ENCODE data around the gene DENND10.
"Not testable (repeated sequence)": the region's sequence is repeated elsewhere in the genome, so short reads cannot be mapped to it uniquely, and the experiment has no call there.

DNA sequence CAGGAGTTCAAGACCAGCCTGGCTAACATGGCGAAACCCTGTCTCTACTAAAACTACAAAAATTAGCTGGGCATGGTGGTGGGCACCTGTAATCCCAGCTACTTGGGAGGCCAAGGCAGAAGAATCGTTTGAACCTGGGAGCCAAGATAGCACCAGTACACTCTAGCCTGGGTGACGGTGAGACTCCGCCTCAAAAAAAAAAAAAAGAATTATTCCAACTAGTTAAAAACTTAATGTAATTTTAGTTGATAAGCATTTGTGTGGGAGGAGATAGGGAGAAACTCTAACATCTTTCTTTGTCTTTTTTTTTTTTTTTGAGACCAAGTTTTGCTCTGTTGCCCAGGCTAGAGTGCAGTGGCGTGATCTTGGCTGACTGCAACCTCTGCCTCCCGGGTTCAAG lies 3.2 kb downstream of the DENND10 start:
- TF ChIP-seq, protein P1, sequence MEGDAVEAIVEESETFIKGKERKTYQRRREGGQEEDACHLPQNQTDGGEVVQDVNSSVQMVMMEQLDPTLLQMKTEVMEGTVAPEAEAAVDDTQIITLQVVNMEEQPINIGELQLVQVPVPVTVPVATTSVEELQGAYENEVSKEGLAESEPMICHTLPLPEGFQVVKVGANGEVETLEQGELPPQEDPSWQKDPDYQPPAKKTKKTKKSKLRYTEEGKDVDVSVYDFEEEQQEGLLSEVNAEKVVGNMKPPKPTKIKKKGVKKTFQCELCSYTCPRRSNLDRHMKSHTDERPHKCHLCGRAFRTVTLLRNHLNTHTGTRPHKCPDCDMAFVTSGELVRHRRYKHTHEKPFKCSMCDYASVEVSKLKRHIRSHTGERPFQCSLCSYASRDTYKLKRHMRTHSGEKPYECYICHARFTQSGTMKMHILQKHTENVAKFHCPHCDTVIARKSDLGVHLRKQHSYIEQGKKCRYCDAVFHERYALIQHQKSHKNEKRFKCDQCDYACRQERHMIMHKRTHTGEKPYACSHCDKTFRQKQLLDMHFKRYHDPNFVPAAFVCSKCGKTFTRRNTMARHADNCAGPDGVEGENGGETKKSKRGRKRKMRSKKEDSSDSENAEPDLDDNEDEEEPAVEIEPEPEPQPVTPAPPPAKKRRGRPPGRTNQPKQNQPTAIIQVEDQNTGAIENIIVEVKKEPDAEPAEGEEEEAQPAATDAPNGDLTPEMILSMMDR (IDR thresholded peaks at IDR 0.05): not testable (repeated sequence)
- not testable (repeated sequence) for TF ChIP-seq EZH2phosphoT487 (IDR thresholded peaks at IDR 0.05)
